HS-5 (cell line): Measurements from ENCODE around the gene KLHL11.

ENCODE experiments used
- DNase-seq: peaks from one replicate; pipeline ENCODE4 v3.0.0-alpha.2; 2012; ENCODE audit warnings: low read depth

Gene KLHL11

GRCh38 chr17:41806685-41807445, 58.4 kb downstream of the KLHL11 start:
- DNase-seq, result no peak
